Measurements from ENCODE around the gene ADIPOR2.

The ADIPOR2 gene

DNA sequence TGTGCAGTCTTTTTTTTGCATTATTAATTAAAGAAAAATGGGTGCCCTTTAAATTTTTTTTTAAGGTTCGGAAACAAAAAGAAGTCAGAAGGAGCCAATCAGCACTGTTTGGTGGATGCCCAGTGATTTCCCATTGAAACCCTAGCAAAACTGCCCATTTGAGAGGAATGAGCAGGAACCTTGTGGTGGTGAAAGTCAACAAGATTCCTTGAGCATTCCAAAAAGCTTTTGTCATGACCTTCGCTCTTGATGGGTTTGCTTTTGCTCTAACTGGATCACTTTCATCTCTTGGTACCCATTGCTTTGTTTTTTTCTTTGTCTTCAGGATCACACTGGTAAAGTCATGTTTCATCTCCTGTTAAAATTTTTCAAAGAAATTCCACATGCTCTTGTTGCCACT, 54.1 kb downstream of the ADIPOR2 start:
- TF ChIP-seq, protein P1, sequence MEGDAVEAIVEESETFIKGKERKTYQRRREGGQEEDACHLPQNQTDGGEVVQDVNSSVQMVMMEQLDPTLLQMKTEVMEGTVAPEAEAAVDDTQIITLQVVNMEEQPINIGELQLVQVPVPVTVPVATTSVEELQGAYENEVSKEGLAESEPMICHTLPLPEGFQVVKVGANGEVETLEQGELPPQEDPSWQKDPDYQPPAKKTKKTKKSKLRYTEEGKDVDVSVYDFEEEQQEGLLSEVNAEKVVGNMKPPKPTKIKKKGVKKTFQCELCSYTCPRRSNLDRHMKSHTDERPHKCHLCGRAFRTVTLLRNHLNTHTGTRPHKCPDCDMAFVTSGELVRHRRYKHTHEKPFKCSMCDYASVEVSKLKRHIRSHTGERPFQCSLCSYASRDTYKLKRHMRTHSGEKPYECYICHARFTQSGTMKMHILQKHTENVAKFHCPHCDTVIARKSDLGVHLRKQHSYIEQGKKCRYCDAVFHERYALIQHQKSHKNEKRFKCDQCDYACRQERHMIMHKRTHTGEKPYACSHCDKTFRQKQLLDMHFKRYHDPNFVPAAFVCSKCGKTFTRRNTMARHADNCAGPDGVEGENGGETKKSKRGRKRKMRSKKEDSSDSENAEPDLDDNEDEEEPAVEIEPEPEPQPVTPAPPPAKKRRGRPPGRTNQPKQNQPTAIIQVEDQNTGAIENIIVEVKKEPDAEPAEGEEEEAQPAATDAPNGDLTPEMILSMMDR (IDR thresholded peaks at IDR 0.05; ENCODE audit: borderline replicate concordance, extremely low read depth, low read length, poor library complexity, severe bottlenecking) = no peak
- TF ChIP-seq EZH2 (IDR thresholded peaks at IDR 0.05; ENCODE audit: borderline replicate concordance, low read depth, low read length, severe bottlenecking) = no peak
- ATAC-seq (ENCODE audit: insufficient read depth, low read depth) = no peak
- Histone ChIP-seq H3K27me3 (ENCODE audit: insufficient read depth, low read length, poor library complexity) (no peaks in the 10 kb centered on the region), H3K9ac (ENCODE audit: low read depth, low read length) (no peak overlapping the region), H3K79me2 (ENCODE audit: insufficient read depth, low read length) (peaks cover 95% of the 10 kb centered on the region), H4K20me1 (ENCODE audit: insufficient read depth, low read length) (peaks cover 10% of the 10 kb centered on the region), H3K4me2 (ENCODE audit: insufficient read depth, low read length) (no peak overlapping the region), H3K4me3 (ENCODE audit: low read depth in 1 of 2, low read length in 2 of 2) (no peak overlapping the region), H2AFZ (ENCODE audit: low read depth, low read length) (no peak overlapping the region), H3K36me3 (ENCODE audit: insufficient read depth, low read length) (peaks cover 3% of the 10 kb centered on the region; the same call in 1 of the 2 replicates), H3K9me3 (ENCODE audit: insufficient read depth, low read length, severe bottlenecking) (peaks cover 11% of the 10 kb centered on the region), H3K4me1 (ENCODE audit: insufficient read depth, low read length) (no peaks in the 10 kb centered on the region), H3K27ac (ENCODE audit: low read length) (no peak overlapping the region)
- DNase-seq = no peak

DNA sequence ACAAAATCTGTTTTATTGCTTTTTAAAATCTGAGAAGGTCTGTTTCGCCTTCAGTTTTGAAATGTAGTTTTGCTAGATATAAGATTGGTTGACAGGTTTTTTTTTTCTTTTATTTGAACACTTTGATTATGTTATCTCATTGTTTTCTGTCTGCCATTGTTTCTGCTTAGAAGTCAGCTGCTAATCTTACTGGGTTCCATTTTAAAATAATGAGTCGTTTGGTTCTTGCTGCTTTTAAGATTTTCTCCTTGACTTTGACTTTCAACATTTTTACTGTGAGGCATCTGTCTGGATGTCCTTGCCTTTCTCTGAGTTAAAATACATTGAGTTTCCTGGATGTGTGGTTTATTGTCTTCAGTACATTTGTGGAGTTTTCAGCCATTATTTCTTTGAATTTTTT, 56.7 kb downstream of the ADIPOR2 start:
- Histone ChIP-seq H3K4me2 (ENCODE audit: insufficient read depth, low read length) (no peak overlapping the region), H3K4me1 (ENCODE audit: insufficient read depth, low read length) (no peaks in the 10 kb centered on the region), H3K27ac (ENCODE audit: low read length) (no peak overlapping the region), H3K4me3 (ENCODE audit: low read depth in 1 of 2, low read length in 2 of 2) (no peak overlapping the region), H3K9me3 (ENCODE audit: insufficient read depth, low read length, severe bottlenecking) (peaks cover 11% of the 10 kb centered on the region), H3K36me3 (ENCODE audit: insufficient read depth, low read length) (peaks cover 3% of the 10 kb centered on the region; the same call in 1 of the 2 replicates), H3K79me2 (ENCODE audit: insufficient read depth, low read length) (peaks cover 94% of the 10 kb centered on the region), H2AFZ (ENCODE audit: low read depth, low read length) (no peak overlapping the region), H4K20me1 (ENCODE audit: insufficient read depth, low read length) (no peaks in the 10 kb centered on the region; the same call in 1 of the 2 replicates), H3K27me3 (ENCODE audit: insufficient read depth, low read length, poor library complexity) (no peaks in the 10 kb centered on the region), H3K9ac (ENCODE audit: low read depth, low read length) (no peak overlapping the region)
- TF ChIP-seq, protein P1 (IDR thresholded peaks at IDR 0.05; ENCODE audit: borderline replicate concordance, extremely low read depth, low read length, poor library complexity, severe bottlenecking) = no peak
- TF ChIP-seq EZH2 (IDR thresholded peaks at IDR 0.05; ENCODE audit: borderline replicate concordance, low read depth, low read length, severe bottlenecking) = no peak
- DNase-seq = no peak
- no peak for ATAC-seq (ENCODE audit: insufficient read depth, low read depth)

DNA sequence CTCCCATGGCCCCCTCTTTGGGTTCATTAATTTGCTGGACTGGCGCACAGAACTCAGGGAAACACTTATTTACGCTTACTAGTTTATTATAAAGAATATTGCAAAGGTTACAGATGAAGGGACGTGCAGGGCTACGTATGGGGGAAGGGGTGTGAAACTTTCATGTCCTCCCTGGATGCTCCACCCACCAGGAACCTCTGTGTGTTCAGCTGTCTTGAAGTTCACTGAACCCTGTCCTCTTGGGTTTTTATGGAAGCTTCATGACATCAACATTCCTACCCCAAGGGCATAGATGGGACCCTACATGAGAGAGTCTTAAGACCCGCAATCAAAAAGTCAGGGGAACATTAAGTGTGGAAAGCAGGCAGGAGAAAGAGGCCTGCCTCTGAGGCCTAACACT, 58.1 kb downstream of the ADIPOR2 start:
- H3K9ac ChIP-seq (ENCODE audit: low read depth, low read length) = no peak overlapping the region
- peaks cover 93% of the 10 kb centered on the region for H3K79me2 ChIP-seq (ENCODE audit: insufficient read depth, low read length)
- H3K27ac ChIP-seq (ENCODE audit: low read length) = no peak overlapping the region
- H3K4me2 ChIP-seq (ENCODE audit: insufficient read depth, low read length) = no peak overlapping the region
- no peaks in the 10 kb centered on the region for H3K27me3 ChIP-seq (ENCODE audit: insufficient read depth, low read length, poor library complexity)
- ATAC-seq (ENCODE audit: insufficient read depth, low read depth) = no peak
- no peaks in the 10 kb centered on the region; the same call in 1 of the 2 replicates for H4K20me1 ChIP-seq (ENCODE audit: insufficient read depth, low read length)
- H2AFZ ChIP-seq (ENCODE audit: low read depth, low read length) = no peak overlapping the region
- H3K36me3 ChIP-seq (ENCODE audit: insufficient read depth, low read length) = peaks cover 6% of the 10 kb centered on the region
- DNase-seq = no peak
- peaks cover 11% of the 10 kb centered on the region for H3K9me3 ChIP-seq (ENCODE audit: insufficient read depth, low read length, severe bottlenecking)
- TF ChIP-seq, protein P1 (IDR thresholded peaks at IDR 0.05; ENCODE audit: borderline replicate concordance, extremely low read depth, low read length, poor library complexity, severe bottlenecking) = no peak
- TF ChIP-seq EZH2 (IDR thresholded peaks at IDR 0.05; ENCODE audit: borderline replicate concordance, low read depth, low read length, severe bottlenecking) = no peak
- no peaks in the 10 kb centered on the region for H3K4me1 ChIP-seq (ENCODE audit: insufficient read depth, low read length)
- H3K4me3 ChIP-seq (ENCODE audit: low read depth in 1 of 2, low read length in 2 of 2) = no peak overlapping the region

DNA sequence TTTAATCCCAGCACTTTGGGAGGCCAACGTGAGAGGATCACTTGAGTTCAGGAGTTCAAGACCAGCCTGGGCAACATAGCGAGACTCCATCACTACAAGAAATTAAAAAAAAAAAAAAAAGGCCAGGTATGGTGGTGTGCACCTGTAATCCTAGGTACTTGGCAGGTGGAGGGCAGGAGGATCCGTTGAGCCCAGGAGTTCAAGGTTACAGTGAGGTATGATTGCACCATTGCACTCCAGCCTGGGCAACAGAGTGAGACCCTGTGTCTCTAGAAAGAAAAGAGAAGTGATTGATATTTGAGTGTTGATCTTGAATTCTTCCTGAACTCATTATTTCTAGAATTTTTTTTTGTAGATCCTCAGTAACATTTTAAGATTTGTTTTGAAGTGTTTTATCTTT, 59.4 kb downstream of the ADIPOR2 start:
- H3K79me2 ChIP-seq (ENCODE audit: insufficient read depth, low read length) = peaks cover 88% of the 10 kb centered on the region
- TF ChIP-seq EZH2 (IDR thresholded peaks at IDR 0.05; ENCODE audit: borderline replicate concordance, low read depth, low read length, severe bottlenecking) = no peak
- TF ChIP-seq, protein P1 (IDR thresholded peaks at IDR 0.05; ENCODE audit: borderline replicate concordance, extremely low read depth, low read length, poor library complexity, severe bottlenecking) = no peak

More for the DNA sequence above, 59.4 kb downstream of the ADIPOR2 start:
- Histone ChIP-seq H3K9me3 (ENCODE audit: insufficient read depth, low read length, severe bottlenecking) (peaks cover 11% of the 10 kb centered on the region), H3K36me3 (ENCODE audit: insufficient read depth, low read length) (peaks cover 17% of the 10 kb centered on the region), H3K27ac (ENCODE audit: low read length) (no peak overlapping the region), H4K20me1 (ENCODE audit: insufficient read depth, low read length) (peaks cover 4% of the 10 kb centered on the region; the same call in 1 of the 2 replicates), H3K27me3 (ENCODE audit: insufficient read depth, low read length, poor library complexity) (no peaks in the 10 kb centered on the region), H3K4me3 (ENCODE audit: low read depth in 1 of 2, low read length in 2 of 2) (no peak overlapping the region), H3K9ac (ENCODE audit: low read depth, low read length) (no peak overlapping the region), H3K4me1 (ENCODE audit: insufficient read depth, low read length) (no peaks in the 10 kb centered on the region), H3K4me2 (ENCODE audit: insufficient read depth, low read length) (no peak overlapping the region), H2AFZ (ENCODE audit: low read depth, low read length) (no peak overlapping the region)
- ATAC-seq (ENCODE audit: insufficient read depth, low read depth) = no peak
- no peak for DNase-seq

All from DND-41 (cell line).